ENCODE measurements around the gene PARN.
A peak's percentile ranks its signal among the peaks of the same experiment; 100 is the strongest.

Gene PARN

GRCh38 chr16:14389359-14389758, 240.7 kb downstream of the PARN start:
- no peak overlapping the region for H3K9ac ChIP-seq (ENCODE audit: low read length in 5 of 5)
- H3K9me3 ChIP-seq (ENCODE audit: control insufficient read depth in 5 of 5, low read length in 5 of 5), result no peaks in the 10 kb centered on the region
- peaks cover 0 to 9% (median 4%) of the 10 kb centered on the region in 5 donors for H3K4me1 ChIP-seq (ENCODE audit: control insufficient read depth in 5 of 5, insufficient read depth in 5 of 5, low read length in 5 of 5)
- H3K4me3 ChIP-seq (ENCODE audit: low read depth in 1 of 5, low read length in 5 of 5), result no peak overlapping the region
- H3K36me3 ChIP-seq (ENCODE audit: control insufficient read depth in 5 of 5, insufficient read depth in 5 of 5, low read length in 5 of 5), result no peaks in the 10 kb centered on the region
- no peaks in the 10 kb centered on the region for H3K27me3 ChIP-seq (ENCODE audit: control insufficient read depth in 5 of 5, insufficient read depth in 4 of 5, low read length in 5 of 5)
- H3K27ac ChIP-seq (ENCODE audit: low read depth, low read length), result no peak overlapping the region

- Histone ChIP-seq H3K9ac (ENCODE audit: low read length in 5 of 5) (no peak overlapping the region), H3K4me1 (ENCODE audit: control insufficient read depth in 5 of 5, insufficient read depth in 5 of 5, low read length in 5 of 5) (peaks cover 0 to 9% (median 4%) of the 10 kb centered on the region in 5 donors), H3K27ac (ENCODE audit: low read depth, low read length) (no peak overlapping the region), H3K27me3 (ENCODE audit: control insufficient read depth in 5 of 5, insufficient read depth in 4 of 5, low read length in 5 of 5) (no peaks in the 10 kb centered on the region), H3K36me3 (ENCODE audit: control insufficient read depth in 5 of 5, insufficient read depth in 5 of 5, low read length in 5 of 5) (no peaks in the 10 kb centered on the region), H3K9me3 (ENCODE audit: control insufficient read depth in 5 of 5, low read length in 5 of 5) (no peaks in the 10 kb centered on the region), H3K4me3 (ENCODE audit: low read depth in 1 of 5, low read length in 5 of 5) (no peak overlapping the region)
Observed at GRCh38 chr16:14388243-14388642, 241.8 kb downstream of the PARN start.

GRCh38 chr16:14386115-14386514, 243.9 kb downstream of the PARN start:
- peak overlapping the region; percentile 26 for H3K27ac ChIP-seq (ENCODE audit: low read depth, low read length)
- H3K36me3 ChIP-seq (ENCODE audit: control insufficient read depth in 5 of 5, insufficient read depth in 5 of 5, low read length in 5 of 5), result no peaks in the 10 kb centered on the region
- H3K9ac ChIP-seq (ENCODE audit: low read length in 5 of 5), result no peak overlapping the region
- H3K4me3 ChIP-seq (ENCODE audit: low read depth in 1 of 5, low read length in 5 of 5), result no peak overlapping the region
- H3K27me3 ChIP-seq (ENCODE audit: control insufficient read depth in 5 of 5, insufficient read depth in 4 of 5, low read length in 5 of 5), result no peaks in the 10 kb centered on the region
- H3K4me1 ChIP-seq (ENCODE audit: control insufficient read depth in 5 of 5, insufficient read depth in 5 of 5, low read length in 5 of 5), result peaks cover 0 to 9% (median 4%) of the 10 kb centered on the region in 5 donors
- no peaks in the 10 kb centered on the region for H3K9me3 ChIP-seq (ENCODE audit: control insufficient read depth in 5 of 5, low read length in 5 of 5)
